Tibial nerve (tissue), 3 donors: ENCODE data around the gene NOL12.

ENCODE experiments used
- POLR2A ChIP-seq, 2 donors: fragments of 450-650 bp; IDR thresholded peaks; one replicate each; pipeline ENCODE4 v1.6.1; 2017; ENCODE audit warnings: antibody characterized with exemption in 2 of 2, mild to moderate bottlenecking in 2 of 2, moderate library complexity in 2 of 2
- TF ChIP-seq, protein P1 (sequence below), 5 experiments: fragments of 200-600 bp in 3 of 5; fragments of 450-650 bp in 2 of 5; sonication (generic) in 3 of 5; IDR thresholded peaks; one replicate each; pipeline ENCODE4 v1.5.1; 2016 to 2019; ENCODE audit warnings: antibody characterized with exemption in 5 of 5, mild to moderate bottlenecking in 3 of 5, moderate library complexity in 2 of 5

DNA sequence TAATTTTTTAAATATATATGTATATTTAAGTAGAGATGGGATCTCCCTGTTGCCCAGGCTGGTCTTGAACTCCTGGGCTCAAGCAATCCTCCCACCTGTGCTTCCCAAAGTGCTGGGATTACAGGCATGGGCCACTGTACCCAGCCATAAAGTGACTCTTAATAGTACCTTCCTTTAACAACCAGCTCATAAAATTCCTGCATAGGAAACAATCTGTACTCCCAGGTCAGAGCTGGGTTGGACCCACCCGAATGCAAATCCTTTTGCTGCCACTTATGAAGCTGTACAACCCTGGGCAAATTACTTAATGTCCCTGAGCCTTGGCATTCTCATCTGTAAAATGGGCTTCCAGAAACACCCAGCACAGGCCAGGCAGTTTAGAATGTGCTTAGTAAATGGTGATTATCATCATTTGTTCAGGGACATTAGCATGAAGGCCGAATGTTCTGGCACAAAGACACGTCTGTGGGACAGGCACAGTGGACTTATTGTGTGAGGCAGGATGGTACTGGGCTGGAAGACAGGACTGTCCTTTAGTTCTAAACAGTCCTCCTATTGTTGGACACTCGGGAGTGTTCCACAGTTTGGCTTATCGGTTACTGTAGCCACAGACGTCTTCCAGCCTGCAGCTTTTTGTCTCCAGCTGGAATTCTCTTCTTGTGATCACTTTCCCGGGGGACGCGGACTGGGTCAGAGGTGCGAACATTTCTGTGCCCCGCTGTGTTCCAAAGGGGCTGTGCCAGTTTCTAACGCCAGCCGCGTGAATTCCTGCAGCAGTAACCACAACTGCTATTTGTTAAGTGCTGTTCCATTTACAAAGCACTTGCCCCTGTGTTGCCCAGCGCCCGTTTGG is 21.7 kb upstream of the NOL12 start:
- no peak for TF ChIP-seq POLR2A (IDR thresholded peaks at IDR 0.05)
- TF ChIP-seq, protein P1, sequence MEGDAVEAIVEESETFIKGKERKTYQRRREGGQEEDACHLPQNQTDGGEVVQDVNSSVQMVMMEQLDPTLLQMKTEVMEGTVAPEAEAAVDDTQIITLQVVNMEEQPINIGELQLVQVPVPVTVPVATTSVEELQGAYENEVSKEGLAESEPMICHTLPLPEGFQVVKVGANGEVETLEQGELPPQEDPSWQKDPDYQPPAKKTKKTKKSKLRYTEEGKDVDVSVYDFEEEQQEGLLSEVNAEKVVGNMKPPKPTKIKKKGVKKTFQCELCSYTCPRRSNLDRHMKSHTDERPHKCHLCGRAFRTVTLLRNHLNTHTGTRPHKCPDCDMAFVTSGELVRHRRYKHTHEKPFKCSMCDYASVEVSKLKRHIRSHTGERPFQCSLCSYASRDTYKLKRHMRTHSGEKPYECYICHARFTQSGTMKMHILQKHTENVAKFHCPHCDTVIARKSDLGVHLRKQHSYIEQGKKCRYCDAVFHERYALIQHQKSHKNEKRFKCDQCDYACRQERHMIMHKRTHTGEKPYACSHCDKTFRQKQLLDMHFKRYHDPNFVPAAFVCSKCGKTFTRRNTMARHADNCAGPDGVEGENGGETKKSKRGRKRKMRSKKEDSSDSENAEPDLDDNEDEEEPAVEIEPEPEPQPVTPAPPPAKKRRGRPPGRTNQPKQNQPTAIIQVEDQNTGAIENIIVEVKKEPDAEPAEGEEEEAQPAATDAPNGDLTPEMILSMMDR (IDR thresholded peaks at IDR 0.05), result no peak
